Stimulated activated CD4-positive, alpha-beta T cell treated with anti-CD3 and anti-CD28 coated beads, Interleukin-1b, Interleukin-23, amount 100 ng/mL, for 24 hours (primary cell): ENCODE measurements around the gene ZNF276.
"Not testable (repeated sequence)": the region's sequence is repeated elsewhere in the genome, so short reads cannot be mapped to it uniquely, and the experiment has no call there.

Experiments used
- DNase-seq, 4 experiments: peaks; one replicate each; pipeline ENCODE4 v3.0.0-alpha.2; 2020; ENCODE audit warnings: low read depth in 4 of 4, low spot score in 1 of 4

Gene ZNF276

DNA sequence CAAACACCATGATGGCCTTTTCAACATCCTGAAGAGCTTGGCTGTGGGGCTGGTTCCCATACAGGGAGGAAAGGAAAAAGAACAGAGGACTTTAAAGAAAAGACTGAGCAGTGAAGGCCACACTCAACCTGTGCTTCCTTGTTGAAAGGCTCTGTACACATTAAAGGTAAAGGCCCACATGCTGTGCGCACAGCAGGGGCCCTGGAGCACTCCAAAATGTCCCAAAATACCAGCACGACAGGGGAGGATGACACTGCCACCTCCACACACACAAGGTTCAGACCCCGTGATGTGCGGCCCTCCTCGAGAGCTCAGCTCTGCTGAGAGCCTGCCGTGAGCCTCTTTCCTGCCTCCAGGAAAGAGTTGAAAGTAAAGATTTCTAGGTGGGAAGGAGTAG, 58.6 kb downstream of the ZNF276 start:
- no peak for DNase-seq

GRCh38 chr16:89782489-89782888, 61.2 kb downstream of the ZNF276 start:
- DNase-seq: no peak

- not testable (repeated sequence) for DNase-seq
Measured at GRCh38 chr16:89783952-89784351, 62.6 kb downstream of the ZNF276 start.

GRCh38 chr16:89784406-89784805, 63.1 kb downstream of the ZNF276 start:
- no peak for DNase-seq

DNA sequence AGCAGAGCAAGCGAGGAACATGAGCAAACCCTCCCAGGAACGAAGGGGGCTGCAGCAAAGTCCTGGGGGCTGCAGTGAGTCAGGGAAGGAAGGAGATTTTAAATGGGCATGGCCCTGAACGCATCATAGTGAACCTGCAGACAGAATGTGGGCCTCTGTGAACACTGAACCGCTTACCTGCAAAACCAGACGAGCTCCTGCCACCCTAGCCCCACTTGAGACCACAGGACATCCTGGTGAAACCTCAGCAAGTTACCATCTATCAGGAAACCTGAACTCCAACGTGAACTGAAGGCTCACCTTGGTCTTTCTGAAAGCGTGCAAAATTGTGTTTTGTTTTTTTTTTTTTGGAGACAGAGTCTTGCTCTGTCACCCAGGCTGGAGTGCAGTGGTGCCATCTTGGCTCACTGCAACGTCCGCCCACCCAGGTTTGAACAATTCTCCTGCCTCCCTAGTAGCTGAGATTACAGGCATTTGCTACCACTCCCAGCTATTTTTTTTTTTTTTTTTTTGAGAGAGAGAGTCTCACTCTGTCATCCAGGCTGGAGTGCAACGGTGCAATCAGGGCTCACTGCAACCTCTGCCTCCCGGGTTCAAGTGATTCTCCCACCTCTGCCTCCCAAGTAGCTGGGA, 64.3 kb downstream of the ZNF276 start:
- DNase-seq: no peak

- DNase-seq: no peak
Measured at GRCh38 chr16:89786474-89787364, 65.4 kb downstream of the ZNF276 start.

GRCh38 chr16:89787365-89787805, 66.0 kb downstream of the ZNF276 start:
- DNase-seq: no peak
